ENCODE measurements around the gene SLC9A9.

- TF ChIP-seq CTCF (IDR thresholded peaks at IDR 0.05), result no peak
- TF ChIP-seq EZH2 (IDR thresholded peaks at IDR 0.05), result no peak
These were observed 420.0 kb downstream of the SLC9A9 start for GRCh38 chr3:143428294-143428693.

Data from neural progenitor cell (in vitro differentiated cells).